ENCODE data around the gene SIGLEC9.

The SIGLEC9 gene

GRCh38 chr19:51138549-51138979 lies 13.9 kb downstream of the SIGLEC9 start:
- peaks cover 13% of the 10 kb centered on the region for H3K27me3 ChIP-seq (ENCODE audit: insufficient read depth, low read length)
- no peak for TF ChIP-seq CTCF (IDR thresholded peaks at IDR 0.05; ENCODE audit: low read length)
- TF ChIP-seq EZH2 (IDR thresholded peaks at IDR 0.05; ENCODE audit: borderline replicate concordance, low read length), result no peak
- no peaks in the 10 kb centered on the region for H3F3A ChIP-seq (ENCODE audit: insufficient read depth, low read length)
- no peaks in the 10 kb centered on the region for H3K9me2 ChIP-seq (ENCODE audit: low read depth, low read length)
- no peaks in the 10 kb centered on the region for H3K79me2 ChIP-seq (ENCODE audit: insufficient read depth, low read length)
- no peaks in the 10 kb centered on the region for H3K36me3 ChIP-seq (ENCODE audit: insufficient read depth, low read length)
- no peak overlapping the region for H3K4me2 ChIP-seq (ENCODE audit: low read length)
- no peaks in the 10 kb centered on the region for H3K4me1 ChIP-seq (ENCODE audit: insufficient read depth, low read length, severe bottlenecking)
- no peak overlapping the region for H2AFZ ChIP-seq (ENCODE audit: low read length)
- H4K20me1 ChIP-seq (ENCODE audit: insufficient read depth, low read length), result no peaks in the 10 kb centered on the region
- no peak overlapping the region for H3K9ac ChIP-seq (ENCODE audit: low read length)
- no peaks in the 10 kb centered on the region for H3K9me3 ChIP-seq (ENCODE audit: low read length)
- H3K4me3 ChIP-seq (ENCODE audit: low read depth, low read length, poor library complexity, severe bottlenecking), result no peak overlapping the region
- H3K27ac ChIP-seq (ENCODE audit: low read depth, low read length, poor library complexity, severe bottlenecking), result no peak overlapping the region

- TF ChIP-seq EZH2 (IDR thresholded peaks at IDR 0.05; ENCODE audit: borderline replicate concordance, low read length) (no peak), CTCF (IDR thresholded peaks at IDR 0.05; ENCODE audit: low read length) (no peak)
- Histone ChIP-seq H3K9me2 (ENCODE audit: low read depth, low read length) (no peaks in the 10 kb centered on the region), H3K4me3 (ENCODE audit: low read depth, low read length, poor library complexity, severe bottlenecking) (no peak overlapping the region), H3K79me2 (ENCODE audit: insufficient read depth, low read length) (no peaks in the 10 kb centered on the region), H4K20me1 (ENCODE audit: insufficient read depth, low read length) (no peaks in the 10 kb centered on the region), H2AFZ (ENCODE audit: low read length) (no peak overlapping the region), H3K4me1 (ENCODE audit: insufficient read depth, low read length, severe bottlenecking) (no peaks in the 10 kb centered on the region), H3K4me2 (ENCODE audit: low read length) (no peak overlapping the region), H3K27ac (ENCODE audit: low read depth, low read length, poor library complexity, severe bottlenecking) (no peak overlapping the region), H3F3A (ENCODE audit: insufficient read depth, low read length) (no peaks in the 10 kb centered on the region), H3K9ac (ENCODE audit: low read length) (no peak overlapping the region), H3K36me3 (ENCODE audit: insufficient read depth, low read length) (no peaks in the 10 kb centered on the region), H3K9me3 (ENCODE audit: low read length) (no peaks in the 10 kb centered on the region), H3K27me3 (ENCODE audit: insufficient read depth, low read length) (peaks cover 13% of the 10 kb centered on the region)
Measured at GRCh38 chr19:51139299-51140014, 14.8 kb downstream of the SIGLEC9 start.

GRCh38 chr19:51140441-51140840 lies 15.7 kb downstream of the SIGLEC9 start:
- H2AFZ ChIP-seq (ENCODE audit: low read length), result no peak overlapping the region

More at GRCh38 chr19:51140441-51140840, 15.7 kb downstream of the SIGLEC9 start:
- Histone ChIP-seq H3K4me3 (ENCODE audit: low read depth, low read length, poor library complexity, severe bottlenecking) (no peak overlapping the region), H3K27me3 (ENCODE audit: insufficient read depth, low read length) (peaks cover 5% of the 10 kb centered on the region), H3K79me2 (ENCODE audit: insufficient read depth, low read length) (no peaks in the 10 kb centered on the region), H3K4me1 (ENCODE audit: insufficient read depth, low read length, severe bottlenecking) (no peaks in the 10 kb centered on the region), H3K9ac (ENCODE audit: low read length) (no peak overlapping the region), H3K27ac (ENCODE audit: low read depth, low read length, poor library complexity, severe bottlenecking) (no peak overlapping the region), H3K9me3 (ENCODE audit: low read length) (no peaks in the 10 kb centered on the region), H3K36me3 (ENCODE audit: insufficient read depth, low read length) (no peaks in the 10 kb centered on the region), H4K20me1 (ENCODE audit: insufficient read depth, low read length) (no peaks in the 10 kb centered on the region), H3K4me2 (ENCODE audit: low read length) (no peak overlapping the region), H3K9me2 (ENCODE audit: low read depth, low read length) (no peaks in the 10 kb centered on the region), H3F3A (ENCODE audit: insufficient read depth, low read length) (no peaks in the 10 kb centered on the region)
- TF ChIP-seq EZH2 (IDR thresholded peaks at IDR 0.05; ENCODE audit: borderline replicate concordance, low read length), result no peak
- TF ChIP-seq CTCF (IDR thresholded peaks at IDR 0.05; ENCODE audit: low read length), result no peak
